ENCODE results near the gene CTNNA3. TPM values are rescaled to one million over a fixed set of nuclear protein-coding genes. Genes with fewer than 3 reads are reported as not detected.

Gene CTNNA3
- total and polyA plus RNA-seq, 2 of the 4 experiments (the other 2 are of a cell fraction), result 0.19 to 0.90 TPM

DNA sequence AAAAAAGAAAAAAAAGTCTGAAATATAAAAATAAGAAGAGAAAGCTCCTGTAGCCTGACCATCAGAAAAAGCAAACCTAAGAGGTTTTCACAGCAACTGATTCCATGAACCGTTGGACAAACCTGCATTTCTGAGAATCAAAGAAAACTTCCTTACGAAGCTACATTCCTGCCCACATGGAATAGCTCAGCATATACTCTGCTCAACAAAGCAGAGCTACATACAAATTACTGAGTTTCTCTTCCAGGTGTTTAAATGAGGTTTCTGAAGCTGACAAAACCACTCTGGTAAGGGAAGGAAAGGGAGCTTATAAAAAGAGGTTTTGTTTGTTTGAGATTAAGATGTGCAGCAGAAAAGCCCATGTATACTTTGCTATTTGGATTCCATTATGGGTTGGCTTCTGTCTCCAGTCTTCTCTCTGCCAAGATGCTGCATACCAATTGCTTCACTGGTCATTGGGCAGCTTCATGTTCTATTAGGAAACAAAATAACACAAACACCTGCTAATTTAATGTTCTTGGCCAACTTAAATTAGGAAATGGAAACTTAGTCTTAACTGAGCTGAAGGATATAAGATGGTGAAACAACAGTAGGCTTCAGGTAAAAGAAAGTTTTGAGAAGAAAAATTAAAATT lies 456.0 kb downstream of the CTNNA3 start:
- DNase-seq, result no peak
- H3K14ac ChIP-seq (replicated peaks; ENCODE audit: low read depth, low read length), result no peak overlapping the region
- in situ Hi-C loops (cut with MboI; ENCODE audit: low sequenced_read_pairs), result no loop called here
- H3K27ac ChIP-seq (ENCODE audit: insufficient read depth, low read length), result no peak overlapping the region
- H3K9ac ChIP-seq (ENCODE audit: low read depth, low read length), result no peak overlapping the region
- no peaks in the 10 kb centered on the region for H3K79me1 ChIP-seq (ENCODE audit: low read depth in 1 of 2, low read length in 2 of 2)
- no peak overlapping the region for H3K4me2 ChIP-seq (ENCODE audit: low read depth, low read length)
- no peak overlapping the region for H2BK5ac ChIP-seq (ENCODE audit: low read depth, low read length, poor library complexity, severe bottlenecking)
- no peak overlapping the region for H2AK5ac ChIP-seq (ENCODE audit: low read depth, low read length)
- no peak overlapping the region for H4K8ac ChIP-seq (ENCODE audit: low read depth in 2 of 2, low read length in 2 of 2)
- H4K5ac ChIP-seq (ENCODE audit: low read depth, low read length), result no peak overlapping the region
- H4K91ac ChIP-seq (ENCODE audit: insufficient read depth, low read depth, low read length), result no peak overlapping the region
- POLR2A ChIA-PET (ENCODE audit: unreplicated experiment), result no interaction called here
- no peaks in the 10 kb centered on the region for H3K27me3 ChIP-seq (ENCODE audit: control insufficient read depth, insufficient read depth, low read length)
- H2BK15ac ChIP-seq (ENCODE audit: low read depth, low read length), result no peak overlapping the region
- no peak overlapping the region for H2AK9ac ChIP-seq (replicated peaks; ENCODE audit: low read depth, low read length, poor library complexity)
- H2BK20ac ChIP-seq (ENCODE audit: low read depth, low read length), result no peak overlapping the region
- no peaks in the 10 kb centered on the region for H3K9me3 ChIP-seq (ENCODE audit: control insufficient read depth, insufficient read depth, low read length)
- H3K23ac ChIP-seq (ENCODE audit: low read depth, low read length), result no peak overlapping the region
- TF ChIP-seq MAZ (IDR thresholded peaks at IDR 0.05; ENCODE audit: borderline replicate concordance, low read depth, low read length) (no peak), CEBPB (IDR thresholded peaks at IDR 0.05; ENCODE audit: low read depth, low read length) (no peak), POLR2A (IDR thresholded peaks at IDR 0.05; ENCODE audit: low read depth, low read length) (no peak), MXI1 (IDR thresholded peaks at IDR 0.05; ENCODE audit: borderline replicate concordance, low read depth, low read length) (no peak), RCOR1 (IDR thresholded peaks at IDR 0.05; ENCODE audit: insufficient replicate concordance, low read length) (no peak), CHD1 (IDR thresholded peaks at IDR 0.05; ENCODE audit: low read depth, low read length) (no peak), RFX5 (IDR thresholded peaks at IDR 0.05; ENCODE audit: low read depth, low read length) (no peak), SMC3 (IDR thresholded peaks at IDR 0.05; ENCODE audit: low read depth, low read length) (no peak), FOS (IDR thresholded peaks at IDR 0.05; ENCODE audit: low read depth, low read length) (no peak)
- TF ChIP-seq, protein P1, sequence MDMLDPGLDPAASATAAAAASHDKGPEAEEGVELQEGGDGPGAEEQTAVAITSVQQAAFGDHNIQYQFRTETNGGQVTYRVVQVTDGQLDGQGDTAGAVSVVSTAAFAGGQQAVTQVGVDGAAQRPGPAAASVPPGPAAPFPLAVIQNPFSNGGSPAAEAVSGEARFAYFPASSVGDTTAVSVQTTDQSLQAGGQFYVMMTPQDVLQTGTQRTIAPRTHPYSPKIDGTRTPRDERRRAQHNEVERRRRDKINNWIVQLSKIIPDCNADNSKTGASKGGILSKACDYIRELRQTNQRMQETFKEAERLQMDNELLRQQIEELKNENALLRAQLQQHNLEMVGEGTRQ (IDR thresholded peaks at IDR 0.05; ENCODE audit: low read depth, low read length), result no peak
- TF ChIP-seq, protein P2, sequence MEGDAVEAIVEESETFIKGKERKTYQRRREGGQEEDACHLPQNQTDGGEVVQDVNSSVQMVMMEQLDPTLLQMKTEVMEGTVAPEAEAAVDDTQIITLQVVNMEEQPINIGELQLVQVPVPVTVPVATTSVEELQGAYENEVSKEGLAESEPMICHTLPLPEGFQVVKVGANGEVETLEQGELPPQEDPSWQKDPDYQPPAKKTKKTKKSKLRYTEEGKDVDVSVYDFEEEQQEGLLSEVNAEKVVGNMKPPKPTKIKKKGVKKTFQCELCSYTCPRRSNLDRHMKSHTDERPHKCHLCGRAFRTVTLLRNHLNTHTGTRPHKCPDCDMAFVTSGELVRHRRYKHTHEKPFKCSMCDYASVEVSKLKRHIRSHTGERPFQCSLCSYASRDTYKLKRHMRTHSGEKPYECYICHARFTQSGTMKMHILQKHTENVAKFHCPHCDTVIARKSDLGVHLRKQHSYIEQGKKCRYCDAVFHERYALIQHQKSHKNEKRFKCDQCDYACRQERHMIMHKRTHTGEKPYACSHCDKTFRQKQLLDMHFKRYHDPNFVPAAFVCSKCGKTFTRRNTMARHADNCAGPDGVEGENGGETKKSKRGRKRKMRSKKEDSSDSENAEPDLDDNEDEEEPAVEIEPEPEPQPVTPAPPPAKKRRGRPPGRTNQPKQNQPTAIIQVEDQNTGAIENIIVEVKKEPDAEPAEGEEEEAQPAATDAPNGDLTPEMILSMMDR (conservative IDR thresholded peaks at IDR 0.05; ENCODE audit: low read depth, low read length), result no peak
- TF ChIP-seq, protein P3, sequence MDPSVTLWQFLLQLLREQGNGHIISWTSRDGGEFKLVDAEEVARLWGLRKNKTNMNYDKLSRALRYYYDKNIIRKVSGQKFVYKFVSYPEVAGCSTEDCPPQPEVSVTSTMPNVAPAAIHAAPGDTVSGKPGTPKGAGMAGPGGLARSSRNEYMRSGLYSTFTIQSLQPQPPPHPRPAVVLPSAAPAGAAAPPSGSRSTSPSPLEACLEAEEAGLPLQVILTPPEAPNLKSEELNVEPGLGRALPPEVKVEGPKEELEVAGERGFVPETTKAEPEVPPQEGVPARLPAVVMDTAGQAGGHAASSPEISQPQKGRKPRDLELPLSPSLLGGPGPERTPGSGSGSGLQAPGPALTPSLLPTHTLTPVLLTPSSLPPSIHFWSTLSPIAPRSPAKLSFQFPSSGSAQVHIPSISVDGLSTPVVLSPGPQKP (IDR thresholded peaks at IDR 0.05; ENCODE audit: borderline replicate concordance, low read depth, low read length), result no peak
- H3K9me1 ChIP-seq (ENCODE audit: insufficient read depth, low read length), result no peaks in the 10 kb centered on the region
- H3K18ac ChIP-seq (ENCODE audit: low read depth, low read length), result no peak overlapping the region
- CTCF ChIA-PET, result no interaction called here
- H2BK120ac ChIP-seq (ENCODE audit: low read depth, low read length), result no peak overlapping the region
- dilution Hi-C loops (cut with HindIII; ENCODE audit: low sequenced_read_pairs, unreplicated experiment), result no loop called here
- intact Hi-C loops (cut with micrococcal nuclease), result no loop called here
- H3K36me3 ChIP-seq (ENCODE audit: control insufficient read depth, insufficient read depth, low read length), result no peaks in the 10 kb centered on the region
- no peak overlapping the region for H2AFZ ChIP-seq (replicated peaks; ENCODE audit: low read length, poor library complexity)
- no peaks in the 10 kb centered on the region for H3K4me1 ChIP-seq (ENCODE audit: control insufficient read depth, insufficient read depth, low read length)
- WGBS, 2 experiments (ENCODE audit: extremely low coverage in 2 of 2, insufficient read length in 1 of 2), result no CpG with 5 or more reads among the region's 2 CpGs
- BruUV-seq (replicated peaks), result no TSS peak
- no peak overlapping the region for H3K4ac ChIP-seq (ENCODE audit: low read depth, low read length)
- ATAC-seq (ENCODE audit: low read depth), result no peak
- no peaks in the 10 kb centered on the region for H4K20me1 ChIP-seq (ENCODE audit: insufficient read depth, low read length)
- no peak overlapping the region for H3K56ac ChIP-seq (ENCODE audit: extremely low read depth, insufficient read depth, low read length)
- no peak overlapping the region for H3K4me3 ChIP-seq (ENCODE audit: insufficient read depth, low read depth, low read length)
